Upper lobe of right lung (tissue), 1 donor: ENCODE measurements around the gene SRSF12. TPM values are rescaled to one million over a fixed set of nuclear protein-coding genes. Genes with fewer than 3 reads are reported as not detected.

Experiments
- ATAC-seq: fragments of 200-7000 bp; cut with Tn5 transposase; one replicate; pipeline ENCODE4 v1.9.1; 2020; ENCODE audit warnings: mild to moderate bottlenecking, moderate library complexity
- DNase-seq: peaks from one replicate; pipeline ENCODE4 v3.0.0-alpha.2; 2020
- H3K27ac ChIP-seq: fragments of 200-600 bp; one replicate; pipeline ENCODE4 v1.8.0; 2022
- H3K27me3 ChIP-seq: fragments of 200-600 bp; one replicate; pipeline ENCODE4 v1.8.0; 2022; ENCODE audit warnings: mild to moderate bottlenecking
- H3K36me3 ChIP-seq: fragments of 200-600 bp; one replicate; pipeline ENCODE4 v1.8.0; 2022
- H3K4me1 ChIP-seq: fragments of 200-600 bp; one replicate; pipeline ENCODE4 v1.8.0; 2022
- H3K4me3 ChIP-seq: fragments of 200-600 bp; one replicate; pipeline ENCODE4 v1.8.0; 2022; ENCODE audit warnings: mild to moderate bottlenecking
- H3K9me3 ChIP-seq: fragments of 200-600 bp; one replicate; pipeline ENCODE4 v1.8.0; 2022
- intact Hi-C: fragments of 100-400 bp; cut with DNase I; formaldehyde crosslinking; loops from one replicate; pipeline ENCODE4 v1.11.0; 2022
- total RNA-seq: library from RNA; stranded (reverse); fragmentation: NEBNext Ultra II Directional; extraction: Animal tissue kit (Norgen Biotek cat#: 25700); gene quantifications from one replicate; pipeline ENCODE4 v1.2.1, GENCODE V29; 2021
- TF ChIP-seq, protein P1 (sequence below): fragments of 200-600 bp; IDR thresholded peaks from one replicate; pipeline ENCODE4 v1.8.0; 2022; ENCODE audit warnings: antibody characterized with exemption
- donor health status: DM: no; HTN: yes; CAD: no; lungs with severe emphysema.

SRSF12 gene
- total RNA-seq, 1 donor from 2014 or later, result not detected

DNA sequence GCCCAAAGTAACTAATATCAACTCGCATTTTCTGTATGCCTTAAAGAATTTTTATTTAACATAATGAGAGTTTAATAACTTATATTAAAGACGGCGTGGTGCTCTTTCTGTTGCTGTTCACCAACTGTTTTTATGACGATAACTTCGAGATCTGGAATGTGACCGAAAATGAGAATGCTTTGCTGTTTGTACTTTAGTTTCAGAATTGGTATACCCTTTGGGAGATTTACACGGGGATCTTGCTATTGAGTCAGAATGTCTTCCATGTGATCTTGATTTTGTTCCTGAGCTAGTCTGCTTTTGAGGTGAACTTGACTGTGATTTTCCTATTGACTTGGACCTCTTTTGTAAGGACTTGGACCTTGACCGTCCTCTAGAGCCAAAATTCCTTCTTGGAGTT, 19.4 kb downstream of the SRSF12 start:
- Histone ChIP-seq H3K27me3 (no peaks in the 10 kb centered on the region), H3K4me1 (no peaks in the 10 kb centered on the region), H3K9me3 (no peaks in the 10 kb centered on the region), H3K4me3 (no peak overlapping the region), H3K36me3 (no peaks in the 10 kb centered on the region), H3K27ac (no peak overlapping the region)
- ATAC-seq, result no peak
- TF ChIP-seq, protein P1, sequence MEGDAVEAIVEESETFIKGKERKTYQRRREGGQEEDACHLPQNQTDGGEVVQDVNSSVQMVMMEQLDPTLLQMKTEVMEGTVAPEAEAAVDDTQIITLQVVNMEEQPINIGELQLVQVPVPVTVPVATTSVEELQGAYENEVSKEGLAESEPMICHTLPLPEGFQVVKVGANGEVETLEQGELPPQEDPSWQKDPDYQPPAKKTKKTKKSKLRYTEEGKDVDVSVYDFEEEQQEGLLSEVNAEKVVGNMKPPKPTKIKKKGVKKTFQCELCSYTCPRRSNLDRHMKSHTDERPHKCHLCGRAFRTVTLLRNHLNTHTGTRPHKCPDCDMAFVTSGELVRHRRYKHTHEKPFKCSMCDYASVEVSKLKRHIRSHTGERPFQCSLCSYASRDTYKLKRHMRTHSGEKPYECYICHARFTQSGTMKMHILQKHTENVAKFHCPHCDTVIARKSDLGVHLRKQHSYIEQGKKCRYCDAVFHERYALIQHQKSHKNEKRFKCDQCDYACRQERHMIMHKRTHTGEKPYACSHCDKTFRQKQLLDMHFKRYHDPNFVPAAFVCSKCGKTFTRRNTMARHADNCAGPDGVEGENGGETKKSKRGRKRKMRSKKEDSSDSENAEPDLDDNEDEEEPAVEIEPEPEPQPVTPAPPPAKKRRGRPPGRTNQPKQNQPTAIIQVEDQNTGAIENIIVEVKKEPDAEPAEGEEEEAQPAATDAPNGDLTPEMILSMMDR, result no peak
- no peak for DNase-seq
- intact Hi-C loops, result no loop called here

DNA sequence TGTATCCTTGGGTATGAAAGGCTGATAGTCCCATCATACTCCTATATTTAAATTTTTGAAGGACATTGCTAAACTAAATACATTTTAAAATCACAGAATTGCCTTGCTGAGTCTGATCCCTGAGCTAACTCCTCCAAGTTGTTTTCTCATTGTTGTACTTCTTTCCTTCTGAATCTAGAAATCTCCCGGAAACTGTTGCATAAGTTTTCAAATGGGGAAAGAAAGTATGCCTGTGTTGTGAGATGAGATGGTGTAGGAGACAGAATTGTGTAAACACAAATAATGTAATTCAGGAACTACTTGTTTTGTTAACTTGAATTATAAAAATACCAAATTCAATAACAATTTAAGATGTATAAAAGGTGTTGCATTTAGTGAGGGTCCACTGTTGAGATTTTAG, 30.0 kb downstream of the SRSF12 start:
- TF ChIP-seq, protein P1, result no peak
- Histone ChIP-seq H3K9me3 (no peaks in the 10 kb centered on the region), H3K4me1 (peaks cover 38% of the 10 kb centered on the region), H3K4me3 (no peak overlapping the region), H3K27me3 (no peaks in the 10 kb centered on the region), H3K36me3 (peaks cover 33% of the 10 kb centered on the region), H3K27ac (no peak overlapping the region)
- DNase-seq (no peak), ATAC-seq (peak; percentile 54)
- intact Hi-C loops, result no loop called here

DNA sequence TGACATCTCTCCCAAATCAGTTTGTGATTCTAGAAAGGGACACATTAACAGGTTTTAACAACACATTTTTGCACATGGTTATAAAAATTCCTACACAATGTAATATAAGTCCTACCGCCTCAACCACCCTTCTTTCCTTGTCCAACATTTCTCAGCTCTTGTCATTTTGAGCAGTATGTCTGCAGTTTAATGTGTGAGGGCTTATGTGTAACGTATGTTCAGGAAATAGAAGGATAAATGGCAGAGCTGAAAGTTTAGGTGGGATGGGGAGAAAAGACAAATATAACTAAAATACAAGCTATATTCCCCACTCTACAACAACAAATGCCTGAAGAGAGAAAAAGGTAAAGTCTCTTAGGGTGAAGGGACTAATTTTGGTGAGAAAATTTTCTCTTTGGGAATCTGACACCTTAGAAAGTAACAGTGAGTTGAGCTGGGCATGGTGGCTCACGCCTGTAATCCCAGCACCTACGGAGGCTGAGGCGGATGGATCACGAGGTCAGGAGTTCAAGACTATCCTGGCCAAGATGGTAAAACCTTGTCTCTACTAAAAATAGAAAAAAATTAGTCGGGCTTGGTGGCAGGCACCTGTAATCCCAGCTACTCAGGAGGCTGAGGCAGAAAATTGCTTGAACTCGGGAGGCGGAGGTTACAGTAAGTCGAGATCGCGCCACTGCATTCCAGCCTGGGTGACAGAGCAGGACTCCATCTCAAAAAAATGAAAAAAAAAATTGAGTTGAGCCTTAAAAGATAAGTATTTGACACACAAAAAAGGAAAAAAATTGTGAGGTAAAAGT, 32.3 kb downstream of the SRSF12 start:
- DNase-seq (no peak), ATAC-seq (no peak)
- Histone ChIP-seq H3K4me3 (no peak overlapping the region), H3K36me3 (peaks cover 33% of the 10 kb centered on the region), H3K9me3 (no peaks in the 10 kb centered on the region), H3K27ac (no peak overlapping the region), H3K4me1 (peaks cover 38% of the 10 kb centered on the region), H3K27me3 (no peaks in the 10 kb centered on the region)
- TF ChIP-seq, protein P1, result no peak
- intact Hi-C loops, result no loop called here

DNA sequence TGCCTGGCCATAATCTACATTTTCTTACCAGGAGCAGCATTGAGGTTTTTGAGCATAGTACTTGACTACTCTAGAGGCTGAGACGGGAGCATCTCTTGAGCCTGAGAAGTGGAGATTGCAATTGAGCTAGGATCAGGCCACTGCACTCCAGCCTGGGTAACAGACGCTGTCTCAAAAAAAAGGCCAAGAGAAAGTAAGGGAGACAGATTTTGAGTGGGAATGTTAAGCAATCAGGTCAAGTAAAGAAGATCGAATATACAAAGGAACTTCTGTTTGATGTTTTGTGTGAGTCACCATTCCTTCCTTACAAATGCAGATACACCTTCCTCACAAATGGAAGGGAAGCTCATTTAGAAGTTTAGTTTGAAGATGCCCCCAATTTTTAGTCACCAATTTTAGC, 32.9 kb downstream of the SRSF12 start:
- Histone ChIP-seq H3K4me3 (no peak overlapping the region), H3K9me3 (no peaks in the 10 kb centered on the region), H3K27me3 (no peaks in the 10 kb centered on the region), H3K4me1 (peaks cover 38% of the 10 kb centered on the region), H3K36me3 (peaks cover 33% of the 10 kb centered on the region), H3K27ac (no peak overlapping the region)
- TF ChIP-seq, protein P1, result no peak
- no peak for ATAC-seq
- no peak for DNase-seq
- intact Hi-C loops, result no loop called here

DNA sequence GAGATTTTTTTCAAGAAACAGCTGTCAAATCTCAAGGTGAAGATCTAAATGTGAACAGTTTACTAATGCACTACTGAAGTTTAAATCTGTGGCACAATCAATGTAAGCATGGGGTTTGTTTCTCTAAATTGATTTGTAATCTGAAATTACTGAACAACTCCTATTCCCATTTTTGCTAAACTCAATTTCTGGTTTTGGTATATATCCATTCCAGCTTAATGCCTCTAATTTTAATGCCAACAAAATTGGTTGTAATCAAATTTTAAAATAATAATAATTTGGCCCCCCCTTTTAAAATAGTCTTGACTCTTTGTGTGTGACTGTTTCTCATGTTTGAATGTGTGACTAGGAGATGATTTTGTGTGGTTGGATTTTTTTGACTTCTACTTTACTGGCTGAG, 33.3 kb downstream of the SRSF12 start:
- H3K4me1 ChIP-seq, result peaks cover 38% of the 10 kb centered on the region
- H3K36me3 ChIP-seq, result peaks cover 33% of the 10 kb centered on the region
- H3K9me3 ChIP-seq, result no peaks in the 10 kb centered on the region
- no peak overlapping the region for H3K27ac ChIP-seq
- H3K4me3 ChIP-seq, result peak overlapping the region; percentile 82
- H3K27me3 ChIP-seq, result no peaks in the 10 kb centered on the region
- ATAC-seq (no peak), DNase-seq (no peak)
- intact Hi-C loops, result no loop called here
- TF ChIP-seq, protein P1, result no peak
